HG03442 (cell line): ENCODE results near the gene HM13.
"Not testable (repeated sequence)": the region's sequence is repeated elsewhere in the genome, so short reads cannot be mapped to it uniquely, and the experiment has no call there.

ENCODE experiments used
- ATAC-seq: cut with Tn5 transposase; IDR thresholded peaks from one replicate; pipeline ENCODE4 v1.9.1; 2021; ENCODE audit warnings: mild to moderate bottlenecking, moderate library complexity; ENCODE audit not compliant: unreplicated experiment

HM13 gene

GRCh38 chr20:31542201-31542842 is 28.1 kb downstream of the HM13 start:
- no peak for ATAC-seq

GRCh38 chr20:31542963-31543362 is 28.7 kb downstream of the HM13 start:
- ATAC-seq: no peak

GRCh38 chr20:31543966-31544598 is 29.8 kb downstream of the HM13 start:
- no peak for ATAC-seq

GRCh38 chr20:31544600-31544999 is 30.4 kb downstream of the HM13 start:
- no peak for ATAC-seq

- ATAC-seq: not testable (repeated sequence)
Measured at GRCh38 chr20:31545621-31546040, 31.4 kb downstream of the HM13 start.

GRCh38 chr20:31547017-31547675 is 32.9 kb downstream of the HM13 start:
- peak; percentile 76 for ATAC-seq

- no peak for ATAC-seq
Measured at GRCh38 chr20:31547720-31548298, 33.6 kb downstream of the HM13 start.

GRCh38 chr20:31548820-31549512 is 34.7 kb downstream of the HM13 start:
- ATAC-seq: no peak

GRCh38 chr20:31549513-31549880 is 35.3 kb downstream of the HM13 start:
- no peak for ATAC-seq

- ATAC-seq: no peak
Measured at GRCh38 chr20:31550099-31550498, 35.9 kb downstream of the HM13 start.

GRCh38 chr20:31551163-31552081 is 37.2 kb downstream of the HM13 start:
- no peak for ATAC-seq

- ATAC-seq: no peak
Measured at GRCh38 chr20:31555203-31555775, 41.0 kb downstream of the HM13 start.

GRCh38 chr20:31559704-31560093 is 45.5 kb downstream of the HM13 start:
- peak; percentile 4 for ATAC-seq

GRCh38 chr20:31560094-31560745 is 46.0 kb downstream of the HM13 start:
- ATAC-seq: peak; percentile 56

GRCh38 chr20:31560746-31561598 is 46.7 kb downstream of the HM13 start:
- no peak for ATAC-seq

GRCh38 chr20:31562241-31562640 is 48.0 kb downstream of the HM13 start:
- no peak for ATAC-seq

- no peak for ATAC-seq
Measured at GRCh38 chr20:31564284-31564683, 50.0 kb downstream of the HM13 start.

- no peak for ATAC-seq
Measured at GRCh38 chr20:31565699-31566318, 51.6 kb downstream of the HM13 start.
